Measurements from ENCODE around the gene STARD7.

The STARD7 gene

DNA sequence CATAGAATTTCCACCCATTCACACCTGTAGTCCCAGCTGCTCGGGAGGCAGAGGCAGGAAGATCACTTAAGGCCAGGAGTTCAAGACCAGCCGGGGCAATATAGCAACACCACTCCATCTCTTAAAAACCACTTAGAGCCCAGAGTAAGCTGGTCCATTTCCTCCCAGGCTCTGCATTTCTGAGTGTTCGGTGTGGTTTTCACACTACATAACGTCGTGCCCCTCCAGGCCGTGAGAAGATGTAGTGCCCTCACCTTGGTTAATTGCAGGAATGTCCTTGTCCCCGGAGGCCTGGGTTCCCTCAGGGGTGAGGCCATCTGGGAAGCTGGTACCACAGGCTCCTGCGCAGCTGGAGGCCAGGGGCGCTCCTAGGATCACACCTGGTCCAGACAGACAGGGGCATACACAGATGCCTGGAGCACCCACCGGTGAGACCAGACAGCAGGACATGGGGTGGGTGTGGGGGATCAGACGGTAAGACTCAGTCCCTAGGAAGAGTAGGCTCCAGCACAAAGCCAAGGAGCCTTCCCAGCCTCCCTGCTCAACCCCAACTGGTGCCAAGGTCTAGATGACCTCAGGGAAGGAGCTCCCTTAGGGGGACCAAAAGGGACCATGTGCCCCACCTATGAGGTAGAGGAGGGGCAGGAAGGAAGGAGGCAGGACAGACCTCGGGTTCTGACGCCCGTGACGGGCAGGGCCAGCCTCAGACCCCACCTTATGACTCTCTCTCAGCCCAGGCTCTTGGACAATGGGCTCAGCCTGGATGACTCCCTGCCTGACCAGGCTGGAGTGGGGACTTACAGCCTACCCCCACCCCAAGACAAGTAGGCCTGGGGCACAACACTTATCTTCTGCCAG lies 71.1 kb downstream of the STARD7 start:
- in situ Hi-C loops (cut with MboI; ENCODE audit: low sequenced_read_pairs, unreplicated experiment): loop anchor here (5.0 kb wide), 1 partner anchor 35 kb away; no protein-coding TSS in a partner anchor
- DNase-seq (ENCODE audit: low spot score): no peak
- TF ChIP-seq, protein P1, sequence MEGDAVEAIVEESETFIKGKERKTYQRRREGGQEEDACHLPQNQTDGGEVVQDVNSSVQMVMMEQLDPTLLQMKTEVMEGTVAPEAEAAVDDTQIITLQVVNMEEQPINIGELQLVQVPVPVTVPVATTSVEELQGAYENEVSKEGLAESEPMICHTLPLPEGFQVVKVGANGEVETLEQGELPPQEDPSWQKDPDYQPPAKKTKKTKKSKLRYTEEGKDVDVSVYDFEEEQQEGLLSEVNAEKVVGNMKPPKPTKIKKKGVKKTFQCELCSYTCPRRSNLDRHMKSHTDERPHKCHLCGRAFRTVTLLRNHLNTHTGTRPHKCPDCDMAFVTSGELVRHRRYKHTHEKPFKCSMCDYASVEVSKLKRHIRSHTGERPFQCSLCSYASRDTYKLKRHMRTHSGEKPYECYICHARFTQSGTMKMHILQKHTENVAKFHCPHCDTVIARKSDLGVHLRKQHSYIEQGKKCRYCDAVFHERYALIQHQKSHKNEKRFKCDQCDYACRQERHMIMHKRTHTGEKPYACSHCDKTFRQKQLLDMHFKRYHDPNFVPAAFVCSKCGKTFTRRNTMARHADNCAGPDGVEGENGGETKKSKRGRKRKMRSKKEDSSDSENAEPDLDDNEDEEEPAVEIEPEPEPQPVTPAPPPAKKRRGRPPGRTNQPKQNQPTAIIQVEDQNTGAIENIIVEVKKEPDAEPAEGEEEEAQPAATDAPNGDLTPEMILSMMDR (IDR thresholded peaks at IDR 0.05; ENCODE audit: borderline replicate concordance, control extremely low read depth, extremely low read depth, insufficient read depth, missing control alignments): no peak

DNA sequence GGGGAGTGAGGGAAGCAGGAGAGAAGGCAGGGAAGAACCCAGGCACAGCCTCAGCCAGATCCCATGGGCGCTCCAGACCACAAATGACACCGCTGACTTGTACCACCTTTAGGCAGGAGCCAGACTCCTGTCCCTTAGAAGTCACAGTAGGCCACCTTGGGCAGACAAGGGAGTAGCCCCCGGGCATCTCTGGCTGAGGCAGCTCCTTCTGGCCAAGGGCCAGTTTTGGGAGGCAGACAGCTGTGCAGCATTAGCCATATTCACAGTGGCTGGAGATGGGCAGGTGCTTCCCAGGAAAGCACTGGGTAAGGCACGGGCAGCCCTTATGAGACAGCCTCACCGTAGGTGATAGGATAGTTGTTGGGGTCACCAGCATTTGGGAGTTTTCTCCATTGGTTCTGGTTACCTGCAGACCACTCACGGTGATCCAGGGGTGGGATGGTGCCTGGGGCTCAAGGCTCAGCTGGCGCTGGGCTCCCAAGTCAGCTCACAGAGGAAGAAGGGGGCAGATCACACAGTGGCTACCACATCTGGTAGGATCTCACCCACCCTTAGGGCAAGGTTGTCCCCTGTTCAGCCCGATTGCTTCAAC lies 72.4 kb downstream of the STARD7 start:
- TF ChIP-seq, protein P1 (IDR thresholded peaks at IDR 0.05; ENCODE audit: borderline replicate concordance, control extremely low read depth, extremely low read depth, insufficient read depth, missing control alignments): no peak
- DNase-seq (ENCODE audit: low spot score): no peak
- in situ Hi-C loops (cut with MboI; ENCODE audit: low sequenced_read_pairs, unreplicated experiment): loop anchor here (5.0 kb wide), 1 partner anchor 36 kb away; no protein-coding TSS in a partner anchor

DNA sequence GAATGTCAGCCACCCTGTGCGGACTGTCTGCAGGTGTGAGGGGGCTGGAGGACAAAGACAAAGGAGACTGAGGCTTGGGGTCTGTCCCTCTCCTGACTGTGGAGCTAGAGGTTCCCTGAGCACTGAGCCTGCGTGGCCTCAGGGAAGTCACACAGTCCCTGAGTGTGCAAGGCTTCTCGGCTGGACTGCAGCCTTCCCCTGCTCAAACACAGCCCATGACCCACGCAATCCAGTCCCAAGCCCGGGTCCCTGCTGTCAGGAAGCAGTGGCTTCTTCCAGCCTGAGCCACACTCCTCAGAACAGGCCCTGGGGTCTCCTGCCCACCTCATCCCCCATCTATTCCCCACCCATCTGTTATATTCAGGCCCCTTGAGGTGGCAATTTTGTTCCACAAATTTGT lies 73.0 kb downstream of the STARD7 start:
- DNase-seq (ENCODE audit: low spot score): no peak
- TF ChIP-seq, protein P1 (IDR thresholded peaks at IDR 0.05; ENCODE audit: borderline replicate concordance, control extremely low read depth, extremely low read depth, insufficient read depth, missing control alignments): no peak
- in situ Hi-C loops (cut with MboI; ENCODE audit: low sequenced_read_pairs, unreplicated experiment): loop anchor here (5.0 kb wide), 1 partner anchor 37 kb away; no protein-coding TSS in a partner anchor

DNA sequence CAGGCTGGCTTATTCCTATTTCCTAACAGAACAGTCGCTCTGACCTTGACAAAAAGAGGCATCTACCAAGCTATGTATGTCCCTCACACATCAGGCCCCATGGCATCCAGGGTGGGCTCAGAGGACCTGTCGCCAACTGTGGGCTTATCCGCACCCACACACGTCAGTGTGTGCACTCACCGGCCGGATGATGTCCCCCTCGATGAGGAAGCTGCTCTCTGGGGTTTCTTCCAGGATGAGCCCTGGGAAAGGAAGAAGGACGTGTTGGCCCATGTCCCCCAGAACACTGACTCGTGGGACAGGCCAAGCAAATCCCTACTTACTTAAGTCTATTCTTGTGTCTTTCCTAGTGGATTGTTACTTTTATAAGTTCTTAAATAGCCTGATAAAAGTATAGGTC lies 73.5 kb downstream of the STARD7 start:
- no peak for DNase-seq (ENCODE audit: low spot score)
- in situ Hi-C loops (cut with MboI; ENCODE audit: low sequenced_read_pairs, unreplicated experiment): loop anchor here (5.0 kb wide), 1 partner anchor 37 kb away; no protein-coding TSS in a partner anchor
- TF ChIP-seq, protein P1 (IDR thresholded peaks at IDR 0.05; ENCODE audit: borderline replicate concordance, control extremely low read depth, extremely low read depth, insufficient read depth, missing control alignments): no peak

All from GM13976 (cell line).